Measurements from ENCODE around the gene SOX6.

GRCh38 chr11:15927864-15928217 is 428.5 kb downstream of the SOX6 start:
- TF ChIP-seq CTCF (conservative IDR thresholded peaks at IDR 0.05; ENCODE audit: low read depth in 2 of 2) (no peak), ETS1 (IDR thresholded peaks at IDR 0.05) (no peak), EZH2 (IDR thresholded peaks at IDR 0.05; ENCODE audit: low read depth, unreplicated experiment) (no peak), EZH2phosphoT487 (IDR thresholded peaks at IDR 0.05; ENCODE audit: unreplicated experiment) (no peak), JUNB (IDR thresholded peaks at IDR 0.05; ENCODE audit: unreplicated experiment) (no peak), POLR2AphosphoS5 (IDR thresholded peaks at IDR 0.05; ENCODE audit: low read depth) (no peak), ZNF331 (CRISPR knock-in tag; IDR thresholded peaks at IDR 0.05; ENCODE audit: low read depth) (no peak), REST (IDR thresholded peaks at IDR 0.05; ENCODE audit: unreplicated experiment) (no peak)

Data from GM23338 (cell line).